Left kidney (tissue), 2 donors: ENCODE results near the gene OOSP4B. TPM values are rescaled to one million over a fixed set of nuclear protein-coding genes. Genes with fewer than 3 reads are reported as not detected.
"Not testable (repeated sequence)": the region's sequence is repeated elsewhere in the genome, so short reads cannot be mapped to it uniquely, and the experiment has no call there.

Source experiments
- DNase-seq: peaks from one replicate; pipeline ENCODE4 v3.0.0-alpha.2; 2013
- polyA plus RNA-seq: library from polyadenylated mRNA; unstranded; fragments of 120-200 nt; gene quantifications from one replicate; pipeline ENCODE4 v1.2.1, GENCODE V29; 2013; ENCODE audit not compliant: insufficient read length

OOSP4B gene
- polyA plus RNA-seq, 1 donor = not detected

GRCh38 chr11:60059521-60060240, 42.7 kb downstream of the OOSP4B start:
- DNase-seq = no peak

- no peak for DNase-seq
Measured at GRCh38 chr11:60064111-60064510, 47.1 kb downstream of the OOSP4B start.

GRCh38 chr11:60065801-60066200, 48.8 kb downstream of the OOSP4B start:
- DNase-seq = no peak

GRCh38 chr11:60069450-60069849, 52.5 kb downstream of the OOSP4B start:
- DNase-seq = no peak

GRCh38 chr11:60071644-60072043, 54.7 kb downstream of the OOSP4B start:
- DNase-seq = not testable (repeated sequence)

- no peak for DNase-seq
Measured at GRCh38 chr11:60077216-60077817, 60.3 kb downstream of the OOSP4B start.

- no peak for DNase-seq
Measured at GRCh38 chr11:60077981-60078380, 61.0 kb downstream of the OOSP4B start.

- DNase-seq = no peak
Measured at GRCh38 chr11:60078745-60079144, 61.8 kb downstream of the OOSP4B start.

- DNase-seq = no peak
Measured at GRCh38 chr11:60080535-60080934, 63.6 kb downstream of the OOSP4B start.

Other genes starting within 250 kb of the OOSP4B start
- gene MRPL16, start 206.4 kb upstream of the OOSP4B start, polyA plus RNA-seq = 60.4 TPM
- gene CBLIF, start 171.7 kb upstream of the OOSP4B start, polyA plus RNA-seq = 0.20 TPM
- gene TCN1, start 150.7 kb upstream of the OOSP4B start, polyA plus RNA-seq = not detected
- gene OOSP3, start 138.4 kb upstream of the OOSP4B start, polyA plus RNA-seq = not detected
- gene OOSP1, start 78.7 kb upstream of the OOSP4B start, polyA plus RNA-seq = 0.35 TPM
- gene OOSP4A, start 53.1 kb upstream of the OOSP4B start, polyA plus RNA-seq = 0.33 TPM
- not detected for gene OOSP2, start 23.2 kb downstream of the OOSP4B start, polyA plus RNA-seq
- 0.52 TPM for gene MS4A3, start 39.5 kb downstream of the OOSP4B start, polyA plus RNA-seq
- gene MS4A2, start 71.5 kb downstream of the OOSP4B start, polyA plus RNA-seq = 0.07 TPM
- 14.2 TPM for gene MS4A6A, start 165.9 kb downstream of the OOSP4B start, polyA plus RNA-seq
- 0.76 TPM for gene MS4A4E, start 226.0 kb downstream of the OOSP4B start, polyA plus RNA-seq